ENCODE results near the gene SLC6A12.

Gene SLC6A12

DNA sequence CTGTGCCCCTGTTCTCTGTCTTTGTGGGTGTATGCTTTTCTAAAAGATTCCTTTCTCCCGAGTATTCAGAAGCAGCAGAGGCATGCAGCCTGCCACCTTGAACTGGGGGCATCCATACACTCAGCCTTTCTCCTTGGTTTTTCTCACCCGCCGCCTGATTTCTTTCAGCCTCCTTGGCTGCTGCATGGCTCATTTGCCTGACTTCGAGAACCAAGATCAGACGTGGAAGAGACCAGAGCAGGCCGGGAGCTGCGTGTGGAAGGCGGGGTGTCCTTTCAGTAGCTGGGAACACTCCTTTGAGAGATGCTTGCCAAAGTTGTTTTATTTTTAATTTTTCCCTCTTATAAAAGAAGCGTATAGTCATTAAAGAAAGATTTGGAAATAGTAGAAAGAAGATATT, 53.1 kb downstream of the SLC6A12 start:
- H3K36me3 ChIP-seq (ENCODE audit: insufficient read depth, low read length), result no peaks in the 10 kb centered on the region
- no peak overlapping the region for H3K27ac ChIP-seq (ENCODE audit: low read depth, low read length, poor library complexity, severe bottlenecking)
- no peak overlapping the region for H2AFZ ChIP-seq (ENCODE audit: low read length)
- H3K9me3 ChIP-seq (ENCODE audit: low read length), result no peaks in the 10 kb centered on the region
- no peaks in the 10 kb centered on the region for H3F3A ChIP-seq (ENCODE audit: insufficient read depth, low read length)
- no peaks in the 10 kb centered on the region for H3K79me2 ChIP-seq (ENCODE audit: insufficient read depth, low read length)
- peaks cover 10% of the 10 kb centered on the region; the same call in 1 of the 2 replicates for H3K27me3 ChIP-seq (ENCODE audit: insufficient read depth, low read length)
- H3K4me3 ChIP-seq (ENCODE audit: low read depth, low read length, poor library complexity, severe bottlenecking), result no peak overlapping the region
- no peak overlapping the region for H3K4me2 ChIP-seq (ENCODE audit: low read length)
- no peak overlapping the region for H3K9ac ChIP-seq (ENCODE audit: low read length)
- H3K9me2 ChIP-seq (ENCODE audit: low read depth, low read length), result no peaks in the 10 kb centered on the region
- no peaks in the 10 kb centered on the region for H4K20me1 ChIP-seq (ENCODE audit: insufficient read depth, low read length)
- TF ChIP-seq, protein P1, sequence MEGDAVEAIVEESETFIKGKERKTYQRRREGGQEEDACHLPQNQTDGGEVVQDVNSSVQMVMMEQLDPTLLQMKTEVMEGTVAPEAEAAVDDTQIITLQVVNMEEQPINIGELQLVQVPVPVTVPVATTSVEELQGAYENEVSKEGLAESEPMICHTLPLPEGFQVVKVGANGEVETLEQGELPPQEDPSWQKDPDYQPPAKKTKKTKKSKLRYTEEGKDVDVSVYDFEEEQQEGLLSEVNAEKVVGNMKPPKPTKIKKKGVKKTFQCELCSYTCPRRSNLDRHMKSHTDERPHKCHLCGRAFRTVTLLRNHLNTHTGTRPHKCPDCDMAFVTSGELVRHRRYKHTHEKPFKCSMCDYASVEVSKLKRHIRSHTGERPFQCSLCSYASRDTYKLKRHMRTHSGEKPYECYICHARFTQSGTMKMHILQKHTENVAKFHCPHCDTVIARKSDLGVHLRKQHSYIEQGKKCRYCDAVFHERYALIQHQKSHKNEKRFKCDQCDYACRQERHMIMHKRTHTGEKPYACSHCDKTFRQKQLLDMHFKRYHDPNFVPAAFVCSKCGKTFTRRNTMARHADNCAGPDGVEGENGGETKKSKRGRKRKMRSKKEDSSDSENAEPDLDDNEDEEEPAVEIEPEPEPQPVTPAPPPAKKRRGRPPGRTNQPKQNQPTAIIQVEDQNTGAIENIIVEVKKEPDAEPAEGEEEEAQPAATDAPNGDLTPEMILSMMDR (IDR thresholded peaks at IDR 0.05; ENCODE audit: low read length), result no peak
- TF ChIP-seq EZH2 (IDR thresholded peaks at IDR 0.05; ENCODE audit: borderline replicate concordance, low read length), result no peak
- H3K4me1 ChIP-seq (ENCODE audit: insufficient read depth, low read length, severe bottlenecking), result no peaks in the 10 kb centered on the region

DNA sequence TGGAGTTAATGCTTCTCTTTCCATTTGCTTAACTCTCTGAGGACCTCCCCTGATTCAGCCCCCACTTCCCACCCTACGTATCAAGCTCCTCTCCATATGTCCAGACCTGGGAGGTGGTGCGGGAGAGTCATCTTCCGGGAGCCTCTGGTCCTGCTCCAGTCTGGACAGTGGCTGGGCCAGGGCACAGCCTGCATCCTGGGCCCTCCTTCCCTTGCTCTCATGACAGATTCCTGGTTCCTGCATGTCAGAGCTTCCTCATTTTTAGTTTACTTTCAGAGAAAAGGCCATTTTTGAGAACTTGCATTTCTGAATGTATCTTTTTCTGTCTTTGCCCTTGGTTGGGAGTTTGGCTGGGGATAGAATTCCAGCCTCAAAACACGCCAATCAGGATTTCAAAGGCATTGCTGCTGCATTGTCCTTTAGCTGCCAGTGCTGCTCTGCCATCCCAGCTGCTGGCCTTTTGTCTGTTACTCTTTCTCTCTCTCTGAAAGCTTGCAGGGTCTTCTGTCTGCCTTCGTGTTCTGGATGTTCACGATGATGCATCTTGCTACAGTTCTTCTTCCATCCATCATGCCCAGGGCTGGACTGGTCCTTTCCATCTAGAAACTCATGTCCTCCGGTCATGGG, 54.7 kb downstream of the SLC6A12 start:
- Histone ChIP-seq H2AFZ (ENCODE audit: low read length) (no peak overlapping the region), H3K4me2 (ENCODE audit: low read length) (no peak overlapping the region), H3K79me2 (ENCODE audit: insufficient read depth, low read length) (no peaks in the 10 kb centered on the region), H3K9ac (ENCODE audit: low read length) (no peak overlapping the region), H3K27me3 (ENCODE audit: insufficient read depth, low read length) (peaks cover 5% of the 10 kb centered on the region; the same call in 1 of the 2 replicates), H3K9me3 (ENCODE audit: low read length) (no peaks in the 10 kb centered on the region), H4K20me1 (ENCODE audit: insufficient read depth, low read length) (no peaks in the 10 kb centered on the region), H3K27ac (ENCODE audit: low read depth, low read length, poor library complexity, severe bottlenecking) (no peak overlapping the region), H3K4me1 (ENCODE audit: insufficient read depth, low read length, severe bottlenecking) (no peaks in the 10 kb centered on the region), H3K36me3 (ENCODE audit: insufficient read depth, low read length) (no peaks in the 10 kb centered on the region), H3K4me3 (ENCODE audit: low read depth, low read length, poor library complexity, severe bottlenecking) (no peak overlapping the region), H3K9me2 (ENCODE audit: low read depth, low read length) (no peaks in the 10 kb centered on the region), H3F3A (ENCODE audit: insufficient read depth, low read length) (no peaks in the 10 kb centered on the region)
- TF ChIP-seq EZH2 (IDR thresholded peaks at IDR 0.05; ENCODE audit: borderline replicate concordance, low read length), result no peak
- TF ChIP-seq, protein P1 (IDR thresholded peaks at IDR 0.05; ENCODE audit: low read length), result no peak

DNA sequence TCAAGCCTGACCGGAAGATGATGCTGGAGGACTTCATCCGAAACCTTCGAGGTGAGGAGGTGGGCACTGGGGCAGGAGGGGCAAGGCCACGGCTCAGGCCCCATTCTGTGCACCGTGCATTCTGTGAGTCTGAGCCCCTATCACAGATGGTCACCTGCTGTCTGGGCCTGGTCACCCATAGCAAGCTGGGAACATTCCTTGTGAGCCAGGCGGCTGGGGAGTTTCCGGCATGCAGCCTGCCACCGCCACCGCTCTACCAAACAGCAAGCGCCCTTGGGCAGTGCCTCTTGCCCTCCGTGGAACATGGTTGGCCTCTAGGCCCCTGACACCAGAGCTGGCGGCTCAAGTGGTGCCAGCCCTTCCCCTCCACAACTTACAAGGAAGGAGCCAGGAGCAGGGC, 56.3 kb downstream of the SLC6A12 start:
- H3K36me3 ChIP-seq (ENCODE audit: insufficient read depth, low read length), result no peaks in the 10 kb centered on the region
- peaks cover 13% of the 10 kb centered on the region; the same call in 1 of the 2 replicates for H3K27me3 ChIP-seq (ENCODE audit: insufficient read depth, low read length)
- TF ChIP-seq, protein P1 (IDR thresholded peaks at IDR 0.05; ENCODE audit: low read length), result no peak
- TF ChIP-seq EZH2 (IDR thresholded peaks at IDR 0.05; ENCODE audit: borderline replicate concordance, low read length), result no peak
- no peak overlapping the region for H3K4me2 ChIP-seq (ENCODE audit: low read length)
- no peaks in the 10 kb centered on the region for H3K9me3 ChIP-seq (ENCODE audit: low read length)
- no peak overlapping the region for H2AFZ ChIP-seq (ENCODE audit: low read length)
- H3K9ac ChIP-seq (ENCODE audit: low read length), result no peak overlapping the region
- H3K4me1 ChIP-seq (ENCODE audit: insufficient read depth, low read length, severe bottlenecking), result no peaks in the 10 kb centered on the region
- H3F3A ChIP-seq (ENCODE audit: insufficient read depth, low read length), result no peaks in the 10 kb centered on the region
- H3K27ac ChIP-seq (ENCODE audit: low read depth, low read length, poor library complexity, severe bottlenecking), result no peak overlapping the region
- no peaks in the 10 kb centered on the region for H3K79me2 ChIP-seq (ENCODE audit: insufficient read depth, low read length)
- H3K9me2 ChIP-seq (ENCODE audit: low read depth, low read length), result no peaks in the 10 kb centered on the region
- no peak overlapping the region for H3K4me3 ChIP-seq (ENCODE audit: low read depth, low read length, poor library complexity, severe bottlenecking)
- H4K20me1 ChIP-seq (ENCODE audit: insufficient read depth, low read length), result no peaks in the 10 kb centered on the region
